Activated T-helper 17 cell treated with anti-CD3 and anti-CD28 coated beads, Interleukin-2, amount 50 U/mL, for 72 hours (primary cell): ENCODE results near the gene NUDT3. TPM values are rescaled to one million over a fixed set of nuclear protein-coding genes. Genes with fewer than 3 reads are reported as not detected.
"Not testable (repeated sequence)": the region's sequence is repeated elsewhere in the genome, so short reads cannot be mapped to it uniquely, and the experiment has no call there.

Source experiments
- ATAC-seq: fragments of 150-1000 bp; cut with Tn5 transposase; replicated peaks from 2 replicates; pipeline ENCODE4 v1.10.0; 2021; ENCODE audit warnings: mild to moderate bottlenecking, moderate library complexity
- H3K27ac Mint-ChIP-seq: one replicate; pipeline ENCODE4 v1.8.0; 2022; ENCODE audit warnings: mixed read lengths
- H3K27me3 Mint-ChIP-seq: one replicate; pipeline ENCODE4 v1.8.0; 2022; ENCODE audit warnings: mixed read lengths
- H3K36me3 Mint-ChIP-seq: one replicate; pipeline ENCODE4 v1.8.0; 2022; ENCODE audit warnings: low read depth, mild to moderate bottlenecking, mixed read lengths
- H3K4me1 Mint-ChIP-seq: one replicate; pipeline ENCODE4 v1.8.0; 2022; ENCODE audit warnings: mixed read lengths
- H3K4me3 Mint-ChIP-seq: one replicate; pipeline ENCODE4 v1.8.0; 2022; ENCODE audit warnings: mild to moderate bottlenecking, mixed read lengths
- H3K9me3 Mint-ChIP-seq: one replicate; pipeline ENCODE4 v1.8.0; 2022; ENCODE audit warnings: mixed read lengths
- total RNA-seq, 2 donors: library from RNA; stranded (reverse); gene quantifications; one replicate each; pipeline ENCODE4 v1.2.3, GENCODE V29; 2022

NUDT3 gene
- total RNA-seq, 2 donors from 2014 or later: 7.9 to 12.8 TPM

DNA sequence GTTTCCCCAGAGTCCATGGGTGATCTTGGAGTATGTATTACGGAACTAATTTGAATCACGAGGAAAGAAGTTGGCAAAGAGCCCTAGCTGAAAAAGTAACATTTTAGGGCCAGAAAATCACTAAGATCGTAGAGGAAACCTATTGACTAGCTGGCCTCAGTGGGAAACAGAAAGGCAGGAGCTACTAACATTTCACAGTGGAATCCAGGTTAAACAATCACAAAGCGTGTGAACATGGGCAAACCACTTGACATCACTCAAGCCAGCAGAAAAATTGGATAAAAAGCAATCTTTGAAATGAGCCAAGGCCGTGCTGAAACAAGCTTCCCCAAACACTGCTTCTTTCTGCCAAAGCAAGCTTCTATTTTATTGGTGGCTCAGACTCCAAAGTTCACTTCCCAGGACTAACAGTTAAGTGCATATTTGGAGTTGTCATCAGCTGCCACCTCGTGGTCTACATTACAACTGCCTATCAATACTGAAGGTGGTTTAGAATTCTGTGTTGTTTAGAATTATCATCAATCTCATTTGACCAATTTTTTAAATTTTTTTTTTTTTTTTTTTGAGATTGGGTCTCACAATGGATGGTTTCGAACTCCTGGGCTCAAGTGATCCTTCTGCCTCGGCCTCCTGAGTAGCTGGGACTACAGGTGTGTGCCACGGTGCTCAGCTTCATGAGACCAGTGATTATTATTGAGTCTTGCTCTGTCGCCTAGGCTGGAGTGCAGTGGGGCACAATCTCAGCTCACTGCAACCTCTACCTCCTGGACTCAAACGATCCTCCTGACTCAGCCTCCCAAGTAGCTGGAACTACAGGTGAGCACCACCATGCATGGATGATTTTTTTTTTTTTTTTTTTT, 22.8 kb upstream of the NUDT3 start:
- H3K4me1 Mint-ChIP-seq: peaks cover 5% of the 10 kb centered on the region
- H3K36me3 Mint-ChIP-seq: peaks cover 77% of the 10 kb centered on the region
- no peaks in the 10 kb centered on the region for H3K27me3 Mint-ChIP-seq
- H3K4me3 Mint-ChIP-seq: no peak overlapping the region
- no peaks in the 10 kb centered on the region for H3K9me3 Mint-ChIP-seq
- ATAC-seq: peak; percentile 51
- peak overlapping the region; percentile 17 for H3K27ac Mint-ChIP-seq

DNA sequence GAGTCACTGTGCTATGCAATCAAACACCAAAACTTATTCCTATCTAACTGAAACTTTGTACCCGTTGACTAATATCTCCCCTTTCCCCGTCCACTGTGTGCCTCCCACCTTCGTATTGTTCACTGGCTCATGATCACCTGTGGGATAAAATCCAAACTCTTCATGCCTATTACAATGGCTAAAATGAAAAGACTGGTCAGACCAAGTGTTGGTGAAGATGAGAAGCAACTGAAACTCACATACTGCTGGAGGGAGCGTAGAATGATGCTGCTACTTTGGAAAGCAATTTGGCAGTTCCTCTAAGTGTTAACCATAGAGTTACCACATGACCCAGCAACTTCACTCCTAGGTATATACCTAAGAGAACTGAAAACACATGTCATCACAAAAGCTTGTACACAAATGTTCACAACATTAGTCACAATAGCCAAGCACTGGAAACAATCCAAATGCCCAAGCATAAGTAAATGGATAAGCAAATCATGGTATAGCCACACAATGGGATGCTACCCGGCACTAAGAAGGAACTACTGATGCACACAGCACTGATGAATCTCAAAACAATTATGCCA, 20.3 kb upstream of the NUDT3 start:
- H3K4me3 Mint-ChIP-seq: no peak overlapping the region
- ATAC-seq: peak; percentile 73
- H3K27ac Mint-ChIP-seq: peak overlapping the region; percentile 10
- peaks cover 52% of the 10 kb centered on the region for H3K36me3 Mint-ChIP-seq
- no peaks in the 10 kb centered on the region for H3K9me3 Mint-ChIP-seq
- H3K4me1 Mint-ChIP-seq: peaks cover 5% of the 10 kb centered on the region
- H3K27me3 Mint-ChIP-seq: no peaks in the 10 kb centered on the region

GRCh38 chr6:34412016-34412415, 19.5 kb upstream of the NUDT3 start:
- no peak overlapping the region for H3K4me3 Mint-ChIP-seq
- no peak overlapping the region for H3K27ac Mint-ChIP-seq
- H3K9me3 Mint-ChIP-seq: no peaks in the 10 kb centered on the region
- H3K4me1 Mint-ChIP-seq: peaks cover 5% of the 10 kb centered on the region
- H3K36me3 Mint-ChIP-seq: peaks cover 45% of the 10 kb centered on the region
- H3K27me3 Mint-ChIP-seq: no peaks in the 10 kb centered on the region
- ATAC-seq: no peak

DNA sequence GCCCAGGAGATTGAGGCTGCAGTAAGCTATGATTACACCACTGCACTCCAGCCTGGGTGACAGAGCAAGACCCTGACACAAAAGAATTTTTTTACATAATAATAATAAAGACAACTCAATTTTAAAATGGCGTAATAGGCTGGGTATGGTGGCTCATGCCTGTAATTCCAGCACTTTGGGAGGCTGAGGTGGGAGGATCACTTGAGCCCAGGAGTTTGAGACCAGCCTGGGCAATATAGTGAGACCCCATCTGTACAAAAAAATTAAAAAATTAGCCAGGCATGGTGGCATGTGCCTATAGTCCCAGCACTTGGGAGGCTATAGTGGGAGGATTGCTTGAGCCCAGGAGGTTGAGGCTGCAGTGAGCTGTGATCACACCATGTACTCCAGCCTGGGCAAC, 15.4 kb upstream of the NUDT3 start:
- not testable (repeated sequence) for ATAC-seq, H3K9me3 Mint-ChIP-seq, H3K4me1 Mint-ChIP-seq, H3K27ac Mint-ChIP-seq, H3K4me3 Mint-ChIP-seq, H3K27me3 Mint-ChIP-seq
- H3K36me3 Mint-ChIP-seq: peaks cover 15% of the 10 kb centered on the region

DNA sequence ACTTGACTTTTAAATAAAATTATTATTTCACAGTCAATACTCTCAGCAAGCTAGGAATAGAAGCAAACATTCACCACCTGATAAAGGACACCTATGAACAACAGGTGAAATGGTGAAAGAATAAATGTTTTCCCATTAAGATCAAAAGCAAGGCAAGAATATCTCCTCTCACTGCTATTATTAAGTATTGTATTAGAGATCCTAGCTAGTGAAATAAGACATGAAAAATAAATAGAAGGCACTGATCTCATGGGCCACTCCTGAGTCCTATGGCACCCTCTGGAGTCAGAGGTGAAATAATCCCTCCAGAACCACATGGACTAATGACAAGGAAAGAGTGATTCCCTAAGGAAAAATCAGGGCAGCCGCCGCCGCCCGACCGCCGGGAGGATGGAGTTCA, 4.0 kb upstream of the NUDT3 start:
- Mint-ChIP-seq H3K4me1 (peaks cover 5% of the 10 kb centered on the region), H3K9me3 (no peaks in the 10 kb centered on the region), H3K27ac (no peak overlapping the region), H3K36me3 (no peaks in the 10 kb centered on the region), H3K27me3 (no peaks in the 10 kb centered on the region), H3K4me3 (no peak overlapping the region)
- no peak for ATAC-seq

DNA sequence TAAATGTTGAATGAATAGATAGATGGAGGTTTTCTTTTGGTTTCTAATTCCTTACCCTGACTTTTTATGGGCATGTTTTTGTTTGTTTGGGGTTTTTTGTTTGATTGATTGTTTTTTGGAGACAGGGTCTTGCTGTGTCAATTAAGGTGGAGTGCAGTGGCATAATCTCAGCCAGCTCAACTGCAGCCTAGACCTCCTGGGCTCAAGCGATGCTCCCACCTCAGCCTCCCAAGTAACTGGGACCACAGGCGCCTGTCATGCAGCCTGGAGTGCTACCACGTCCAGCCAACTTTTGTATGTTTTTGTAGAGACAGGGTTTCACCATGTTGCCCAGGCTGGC, 1.5 kb upstream of the NUDT3 start:
- no peaks in the 10 kb centered on the region for H3K27me3 Mint-ChIP-seq
- H3K4me3 Mint-ChIP-seq: no peak overlapping the region
- no peaks in the 10 kb centered on the region for H3K36me3 Mint-ChIP-seq
- peaks cover 10% of the 10 kb centered on the region for H3K4me1 Mint-ChIP-seq
- H3K27ac Mint-ChIP-seq: peak overlapping the region; percentile 33
- ATAC-seq: no peak
- no peaks in the 10 kb centered on the region for H3K9me3 Mint-ChIP-seq

DNA sequence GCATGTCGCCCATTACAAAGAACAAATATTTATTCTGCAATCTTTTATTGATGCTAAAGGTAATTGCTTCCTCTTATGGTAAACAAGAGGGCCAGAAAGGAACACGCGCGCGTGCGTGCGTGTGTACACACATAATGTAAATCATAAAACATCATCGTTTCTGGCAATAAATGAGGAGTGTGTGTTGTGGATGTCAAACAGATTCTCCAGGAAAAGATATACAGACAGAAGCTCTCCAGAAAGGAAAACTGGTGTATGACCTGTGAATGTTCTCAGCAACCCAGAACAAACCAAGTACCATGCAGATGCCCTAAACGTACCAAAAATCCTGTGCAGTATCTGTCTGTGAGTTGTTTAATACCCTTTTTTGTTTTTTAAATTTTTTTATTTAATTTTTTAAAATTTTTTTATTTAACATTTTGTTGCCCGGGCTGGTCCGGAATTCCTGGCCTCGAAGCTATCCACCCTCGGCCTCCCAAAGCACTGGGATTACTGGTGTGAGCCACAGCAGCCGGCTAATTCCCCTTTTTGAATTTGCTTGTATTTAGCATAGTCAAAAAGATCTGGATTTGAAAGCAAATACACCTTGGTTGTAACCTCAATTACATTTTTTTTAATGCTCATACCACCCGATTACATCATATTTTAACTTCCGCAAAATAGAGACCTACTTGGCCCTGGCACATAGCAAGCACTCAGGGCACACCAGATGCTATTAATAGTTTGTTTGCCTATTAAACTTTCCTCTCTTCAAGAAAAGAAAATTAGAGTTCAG, 909 bp upstream of the NUDT3 start:
- Mint-ChIP-seq H3K4me1 (peaks cover 13% of the 10 kb centered on the region), H3K36me3 (no peaks in the 10 kb centered on the region), H3K4me3 (no peak overlapping the region), H3K27ac (peak overlapping the region; percentile 75), H3K9me3 (no peaks in the 10 kb centered on the region), H3K27me3 (no peaks in the 10 kb centered on the region)
- ATAC-seq: no peak

DNA sequence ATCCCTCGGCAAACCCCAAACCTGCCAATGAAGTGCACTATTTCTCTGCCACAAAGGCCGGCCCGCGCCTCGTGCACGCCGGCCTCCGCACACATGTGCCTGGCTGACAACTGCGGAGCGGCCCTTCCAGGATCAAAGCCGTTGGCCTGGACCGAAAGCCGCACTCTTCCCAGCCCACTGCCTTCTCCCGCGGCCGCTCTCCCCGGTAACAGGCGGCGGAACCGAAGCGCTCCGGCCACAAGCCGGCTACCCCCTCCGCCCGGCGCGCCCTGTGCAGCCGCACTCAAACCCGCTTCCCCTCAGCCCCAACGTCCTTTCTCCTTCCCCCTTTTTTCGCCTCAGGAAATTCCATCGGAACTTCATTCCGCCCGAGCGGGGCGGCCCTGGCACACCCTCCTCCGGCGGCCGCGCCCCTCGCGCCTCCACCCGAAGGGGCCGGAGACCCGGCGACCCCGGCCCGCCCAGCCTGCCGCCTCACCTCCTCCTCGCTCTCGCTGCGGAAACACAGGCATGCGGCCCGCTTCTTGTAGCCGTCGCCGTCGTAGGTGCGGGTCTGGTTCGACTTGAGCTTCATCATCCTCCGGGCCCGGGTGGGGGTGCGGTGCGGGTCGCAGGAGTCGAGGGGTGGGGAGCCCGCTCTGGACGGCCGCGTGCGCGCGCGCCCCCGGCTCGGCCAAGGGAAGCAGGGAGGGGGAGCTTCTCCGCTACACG, 528 bp downstream of the NUDT3 start:
- ATAC-seq: peak; percentile 23
- Mint-ChIP-seq H3K9me3 (no peaks in the 10 kb centered on the region), H3K4me1 (peaks cover 13% of the 10 kb centered on the region), H3K36me3 (no peaks in the 10 kb centered on the region), H3K27me3 (no peaks in the 10 kb centered on the region), H3K4me3 (no peak overlapping the region), H3K27ac (no peak overlapping the region)

GRCh38 chr6:34391473-34391785, 1.0 kb downstream of the NUDT3 start:
- H3K36me3 Mint-ChIP-seq: no peaks in the 10 kb centered on the region
- no peak overlapping the region for H3K27ac Mint-ChIP-seq
- no peaks in the 10 kb centered on the region for H3K9me3 Mint-ChIP-seq
- no peak for ATAC-seq
- H3K27me3 Mint-ChIP-seq: no peaks in the 10 kb centered on the region
- peaks cover 13% of the 10 kb centered on the region for H3K4me1 Mint-ChIP-seq
- H3K4me3 Mint-ChIP-seq: no peak overlapping the region

GRCh38 chr6:34390531-34391472, 1.7 kb downstream of the NUDT3 start:
- Mint-ChIP-seq H3K27me3 (no peaks in the 10 kb centered on the region), H3K9me3 (no peaks in the 10 kb centered on the region), H3K36me3 (no peaks in the 10 kb centered on the region), H3K4me1 (peaks cover 13% of the 10 kb centered on the region), H3K27ac (no peak overlapping the region), H3K4me3 (no peak overlapping the region)
- ATAC-seq: no peak

DNA sequence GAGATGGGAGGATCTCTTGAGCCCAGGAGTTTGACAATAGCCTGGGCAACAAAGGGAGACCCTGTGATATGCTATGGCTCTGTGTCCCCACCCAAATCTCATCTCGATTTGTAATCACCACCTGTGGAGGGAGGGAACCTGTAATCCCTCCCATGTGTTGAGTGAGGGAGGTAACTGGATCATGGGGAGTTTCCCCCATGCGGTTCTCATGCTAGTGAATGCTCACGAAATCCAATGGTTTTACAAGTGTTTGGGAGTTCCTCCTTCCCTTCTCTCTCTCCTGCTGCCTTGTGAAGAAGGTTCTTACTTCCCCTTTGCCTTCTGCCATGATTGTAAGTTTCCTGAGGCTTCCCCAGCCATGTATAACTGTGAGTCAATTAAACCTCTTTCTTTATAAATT, 3.4 kb downstream of the NUDT3 start:
- Mint-ChIP-seq H3K27me3 (no peaks in the 10 kb centered on the region), H3K9me3 (no peaks in the 10 kb centered on the region), H3K4me3 (no peak overlapping the region), H3K27ac (no peak overlapping the region), H3K36me3 (no peaks in the 10 kb centered on the region), H3K4me1 (peaks cover 13% of the 10 kb centered on the region)
- ATAC-seq: no peak

DNA sequence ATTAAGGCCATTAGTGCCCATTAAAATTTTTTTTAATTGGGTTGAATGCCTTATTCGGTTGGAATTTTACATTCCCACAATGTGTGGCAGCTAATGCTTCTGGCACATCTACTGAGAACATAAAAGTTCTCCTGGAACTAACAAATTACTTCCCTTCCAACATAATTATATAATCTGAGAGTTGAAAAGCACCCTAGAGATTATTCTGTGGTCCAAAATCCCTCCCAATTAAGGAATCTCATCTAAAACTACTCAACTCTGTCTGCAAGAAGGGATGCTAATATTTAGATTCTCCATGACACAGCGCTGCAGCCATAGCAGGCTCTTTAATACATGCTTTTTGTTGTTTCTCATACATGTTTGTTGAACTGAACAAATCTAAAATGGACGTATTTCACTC, 4.0 kb downstream of the NUDT3 start:
- no peak for ATAC-seq
- Mint-ChIP-seq H3K27ac (no peak overlapping the region), H3K27me3 (no peaks in the 10 kb centered on the region), H3K4me1 (peaks cover 12% of the 10 kb centered on the region), H3K4me3 (no peak overlapping the region), H3K36me3 (no peaks in the 10 kb centered on the region), H3K9me3 (no peaks in the 10 kb centered on the region)

DNA sequence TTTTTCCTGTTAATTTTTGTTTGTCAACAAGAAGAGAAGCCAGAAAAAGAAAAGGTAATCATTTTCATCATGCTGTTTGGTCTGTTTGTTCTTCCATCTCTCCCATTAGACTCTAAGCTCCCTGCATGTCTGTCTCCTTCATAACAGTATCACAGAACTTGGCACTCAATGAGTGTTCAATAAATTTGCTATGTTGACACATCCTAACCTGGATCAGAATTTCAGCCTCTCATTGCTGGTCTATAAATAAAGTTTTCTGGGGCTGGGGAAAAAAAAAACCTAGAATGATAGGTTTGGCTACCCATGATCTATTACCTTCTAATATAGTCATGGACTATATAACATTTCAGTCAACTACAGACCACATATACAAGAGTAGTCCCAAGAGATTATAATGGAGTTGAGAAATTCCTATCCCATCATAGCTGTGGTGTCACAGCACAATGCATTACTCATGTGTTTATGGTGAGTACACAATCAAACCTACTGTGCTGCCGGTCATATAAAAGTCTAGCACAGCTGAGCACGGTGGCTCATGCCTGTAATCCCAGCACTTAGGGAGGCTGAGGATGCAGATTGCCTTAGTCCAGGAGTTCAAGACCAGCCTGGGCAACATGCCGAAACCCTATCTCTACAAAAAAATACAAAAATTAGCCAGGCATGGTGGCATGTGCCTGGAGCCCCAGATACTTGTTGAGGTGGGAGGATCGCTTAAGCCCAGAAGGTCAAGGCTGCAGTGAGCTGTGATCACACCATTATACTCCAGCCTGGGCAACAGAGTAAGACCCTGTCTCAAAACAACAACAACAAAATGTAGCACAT, 5.9 kb downstream of the NUDT3 start:
- Mint-ChIP-seq H3K9me3 (no peaks in the 10 kb centered on the region), H3K4me3 (no peak overlapping the region), H3K27me3 (no peaks in the 10 kb centered on the region), H3K36me3 (no peaks in the 10 kb centered on the region), H3K4me1 (peaks cover 13% of the 10 kb centered on the region), H3K27ac (no peak overlapping the region)
- ATAC-seq: peak; percentile 18
